Astrocyte (in vitro differentiated cells and primary cell): ENCODE measurements around the gene CLCN3.

Experiments used
- EZH2 ChIP-seq: IDR thresholded peaks from 2 replicates; pipeline ENCODE4 v1.6.1; 2012; ENCODE audit warnings: mild to moderate bottlenecking, low read length, inconsistent platforms; ENCODE audit not compliant: insufficient read depth
- TF ChIP-seq, protein P1 (sequence below): IDR thresholded peaks from 2 replicates; pipeline ENCODE4 v1.5.1; 2011; ENCODE audit warnings: low read depth, mild to moderate bottlenecking, inconsistent platforms, low read length, moderate library complexity; ENCODE audit not compliant: insufficient read depth

DNA sequence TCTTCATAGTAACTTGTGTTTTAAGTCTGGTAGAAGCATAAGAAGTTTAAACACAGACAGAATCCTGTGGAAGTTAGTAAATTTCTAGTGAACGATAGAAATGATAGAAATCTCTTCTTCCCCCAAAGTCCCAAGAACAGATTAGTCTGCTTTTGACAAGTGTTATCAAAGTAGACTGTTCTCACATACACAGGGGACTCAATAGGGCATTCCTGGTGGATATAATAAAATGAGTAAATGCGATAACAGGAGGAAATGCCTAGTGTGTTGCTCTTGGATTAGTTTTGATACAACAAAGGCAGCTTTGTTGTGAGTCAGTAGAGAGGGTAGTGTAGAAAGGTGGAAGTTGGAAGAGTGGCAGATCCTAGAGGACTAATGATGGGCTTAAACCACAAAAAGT is 43.5 kb downstream of the CLCN3 start:
- TF ChIP-seq, protein P1, sequence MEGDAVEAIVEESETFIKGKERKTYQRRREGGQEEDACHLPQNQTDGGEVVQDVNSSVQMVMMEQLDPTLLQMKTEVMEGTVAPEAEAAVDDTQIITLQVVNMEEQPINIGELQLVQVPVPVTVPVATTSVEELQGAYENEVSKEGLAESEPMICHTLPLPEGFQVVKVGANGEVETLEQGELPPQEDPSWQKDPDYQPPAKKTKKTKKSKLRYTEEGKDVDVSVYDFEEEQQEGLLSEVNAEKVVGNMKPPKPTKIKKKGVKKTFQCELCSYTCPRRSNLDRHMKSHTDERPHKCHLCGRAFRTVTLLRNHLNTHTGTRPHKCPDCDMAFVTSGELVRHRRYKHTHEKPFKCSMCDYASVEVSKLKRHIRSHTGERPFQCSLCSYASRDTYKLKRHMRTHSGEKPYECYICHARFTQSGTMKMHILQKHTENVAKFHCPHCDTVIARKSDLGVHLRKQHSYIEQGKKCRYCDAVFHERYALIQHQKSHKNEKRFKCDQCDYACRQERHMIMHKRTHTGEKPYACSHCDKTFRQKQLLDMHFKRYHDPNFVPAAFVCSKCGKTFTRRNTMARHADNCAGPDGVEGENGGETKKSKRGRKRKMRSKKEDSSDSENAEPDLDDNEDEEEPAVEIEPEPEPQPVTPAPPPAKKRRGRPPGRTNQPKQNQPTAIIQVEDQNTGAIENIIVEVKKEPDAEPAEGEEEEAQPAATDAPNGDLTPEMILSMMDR: no peak
- TF ChIP-seq EZH2: no peak
